Thoracic aorta (tissue), 2 donors: ENCODE results near the gene FAM120A. TPM values are rescaled to one million over a fixed set of nuclear protein-coding genes. Genes with fewer than 3 reads are reported as not detected.
A peak's percentile ranks its signal among the peaks of the same experiment; 100 is the strongest.

Source experiments
- ATAC-seq: fragments of 150-250 bp; one replicate; pipeline ENCODE4 v1.8.0; 2017; ENCODE audit warnings: low read depth; ENCODE audit not compliant: insufficient number of reproducible peaks, low FRiP score
- DNase-seq: peaks from one replicate; pipeline ENCODE4 v3.0.0-alpha.2; 2020; ENCODE audit warnings: low spot score
- H3K27ac ChIP-seq, 2 donors: fragments of 200-600 bp; sonication (generic); 1 replicate in 1 of 2; 2 replicates in 1 of 2; pipeline ENCODE4 v1.5.1; 2016; ENCODE audit warnings: mild to moderate bottlenecking in 2 of 2, moderate library complexity in 2 of 2
- H3K27me3 ChIP-seq: fragments of 200-600 bp; sonication (generic); replicated peaks from 2 replicates; pipeline ENCODE4 v1.6.0; 2016; ENCODE audit warnings: mild to moderate bottlenecking; ENCODE audit not compliant: insufficient read depth
- H3K36me3 ChIP-seq: fragments of 200-600 bp; sonication (generic); one replicate; pipeline ENCODE4 v1.5.1; 2016
- H3K4me1 ChIP-seq, 2 donors: fragments of 200-600 bp; sonication (generic); 1 replicate in 1 of 2; 2 replicates in 1 of 2; pipeline versions ENCODE4 v1.5.1 to v1.6.0; 2016; ENCODE audit warnings: low read depth in 2 of 2, mild to moderate bottlenecking in 1 of 2; ENCODE audit not compliant: control insufficient read depth in 1 of 2
- H3K4me3 ChIP-seq: fragments of 200-600 bp; sonication (generic); 2 replicates; pipeline ENCODE4 v1.5.1; 2016; ENCODE audit warnings: mild to moderate bottlenecking
- H3K9me3 ChIP-seq: fragments of 200-600 bp; sonication (generic); 2 replicates; pipeline ENCODE4 v1.5.1; 2016
- total RNA-seq, 2 donors: library from RNA; depleted of rRNA; stranded (reverse); fragments of >200 nt; gene quantifications; one replicate each; pipeline versions ENCODE4 v1.1.0 to v1.2.3, GENCODE V29; 2016
- TF ChIP-seq, protein P1 (sequence below): fragments of 200-600 bp; sonication (generic); IDR thresholded peaks from one replicate; pipeline ENCODE4 v1.5.1; 2019; ENCODE audit warnings: antibody characterized with exemption

The FAM120A gene
- total RNA-seq, 2 donors from 2014 or later: 65.3 to 87.8 TPM

DNA sequence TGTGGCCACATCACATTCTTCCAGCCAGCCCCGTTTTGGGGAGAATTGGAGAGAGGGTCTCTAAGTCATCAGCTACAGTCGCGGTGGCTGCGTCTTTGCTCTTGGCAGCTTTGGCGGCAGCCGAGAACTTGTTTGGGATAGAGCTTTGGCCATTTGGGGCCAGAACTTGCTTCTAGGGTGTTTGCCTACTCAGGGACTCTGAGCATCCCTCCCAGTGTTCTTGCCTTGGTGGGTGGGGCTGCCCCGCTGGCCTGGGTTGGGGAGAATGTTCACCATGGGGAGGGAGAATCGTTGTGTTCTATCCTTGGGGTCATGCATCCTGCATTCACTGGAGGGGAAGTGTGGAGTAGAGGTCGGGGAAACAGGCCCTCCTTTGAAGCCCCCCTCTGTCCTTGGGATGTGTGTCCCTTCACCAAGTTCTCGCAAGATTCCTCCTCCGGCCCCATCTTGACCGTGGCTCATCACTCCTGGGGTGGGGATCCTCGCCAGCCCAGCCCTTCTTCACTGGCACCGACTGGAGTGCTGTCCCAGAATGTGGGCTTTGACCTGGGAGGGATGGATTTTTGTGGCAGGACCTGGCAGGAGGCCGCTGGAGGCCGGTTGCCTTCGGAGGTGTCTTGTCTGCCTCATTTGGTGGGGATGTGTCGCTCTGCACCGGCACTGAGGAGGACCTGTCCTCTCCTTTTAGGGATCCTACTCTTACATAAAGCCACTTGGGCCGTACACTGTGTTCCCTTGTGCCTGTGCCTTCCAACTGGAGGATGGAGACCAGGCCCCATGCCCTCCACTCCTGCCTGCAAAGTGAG, 128.4 kb downstream of the FAM120A start:
- no peaks in the 10 kb centered on the region for H3K9me3 ChIP-seq
- ATAC-seq (no peak), DNase-seq (no peak)
- peak overlapping the region; percentile 21 to 26 for H3K27ac ChIP-seq
- no peaks in the 10 kb centered on the region for H3K36me3 ChIP-seq
- TF ChIP-seq, protein P1, sequence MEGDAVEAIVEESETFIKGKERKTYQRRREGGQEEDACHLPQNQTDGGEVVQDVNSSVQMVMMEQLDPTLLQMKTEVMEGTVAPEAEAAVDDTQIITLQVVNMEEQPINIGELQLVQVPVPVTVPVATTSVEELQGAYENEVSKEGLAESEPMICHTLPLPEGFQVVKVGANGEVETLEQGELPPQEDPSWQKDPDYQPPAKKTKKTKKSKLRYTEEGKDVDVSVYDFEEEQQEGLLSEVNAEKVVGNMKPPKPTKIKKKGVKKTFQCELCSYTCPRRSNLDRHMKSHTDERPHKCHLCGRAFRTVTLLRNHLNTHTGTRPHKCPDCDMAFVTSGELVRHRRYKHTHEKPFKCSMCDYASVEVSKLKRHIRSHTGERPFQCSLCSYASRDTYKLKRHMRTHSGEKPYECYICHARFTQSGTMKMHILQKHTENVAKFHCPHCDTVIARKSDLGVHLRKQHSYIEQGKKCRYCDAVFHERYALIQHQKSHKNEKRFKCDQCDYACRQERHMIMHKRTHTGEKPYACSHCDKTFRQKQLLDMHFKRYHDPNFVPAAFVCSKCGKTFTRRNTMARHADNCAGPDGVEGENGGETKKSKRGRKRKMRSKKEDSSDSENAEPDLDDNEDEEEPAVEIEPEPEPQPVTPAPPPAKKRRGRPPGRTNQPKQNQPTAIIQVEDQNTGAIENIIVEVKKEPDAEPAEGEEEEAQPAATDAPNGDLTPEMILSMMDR: no peak
- H3K27me3 ChIP-seq: no peaks in the 10 kb centered on the region
- H3K4me1 ChIP-seq: peaks cover 26 to 58% of the 10 kb centered on the region in 2 donors
- H3K4me3 ChIP-seq: no peak overlapping the region

DNA sequence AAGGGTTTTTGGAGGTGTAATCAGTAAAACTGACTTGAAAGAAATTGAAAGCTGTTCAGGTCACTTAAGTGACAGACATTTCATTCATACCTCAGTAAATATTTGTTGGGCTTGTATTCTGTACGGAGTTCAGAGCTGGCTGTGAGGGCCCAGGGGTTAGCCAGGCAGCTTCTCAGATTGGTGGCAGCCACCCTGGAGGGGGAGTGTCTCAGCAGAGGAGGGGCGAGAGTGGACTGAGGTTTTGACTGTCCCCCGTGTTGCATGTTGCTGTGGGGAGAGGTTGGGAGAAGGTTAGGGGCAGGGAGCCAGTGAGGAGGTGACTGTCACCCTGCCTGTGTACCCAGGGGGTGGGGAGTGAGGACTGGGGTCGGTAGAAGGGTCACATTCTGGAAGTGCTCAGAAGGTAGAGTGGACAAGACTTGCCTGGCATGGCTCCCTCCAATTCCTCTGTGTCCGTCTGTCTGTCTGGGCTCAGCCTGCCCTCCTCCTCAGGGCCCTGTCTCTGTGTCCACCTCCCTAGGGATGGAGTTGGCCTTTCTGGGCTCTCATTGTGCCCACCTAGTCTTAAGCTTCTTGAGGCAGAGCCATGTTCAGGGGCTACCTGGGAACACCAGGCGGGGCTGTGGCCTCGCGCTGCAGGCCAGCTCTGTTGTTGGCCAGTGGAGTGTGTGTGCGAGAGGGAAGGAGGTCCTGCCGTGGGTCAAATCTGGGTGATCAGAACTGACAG, 129.3 kb downstream of the FAM120A start:
- H3K9me3 ChIP-seq: no peaks in the 10 kb centered on the region
- no peak for DNase-seq
- no peaks in the 10 kb centered on the region for H3K36me3 ChIP-seq
- H3K4me1 ChIP-seq: peaks cover 22 to 53% of the 10 kb centered on the region in 2 donors
- TF ChIP-seq, protein P1: no peak
- H3K27me3 ChIP-seq: no peaks in the 10 kb centered on the region
- ATAC-seq: no peak
- no peak overlapping the region for H3K4me3 ChIP-seq
- H3K27ac ChIP-seq: peak overlapping the region; percentile 21 to 36

- Histone ChIP-seq H3K9me3 (no peaks in the 10 kb centered on the region), H3K27me3 (no peaks in the 10 kb centered on the region), H3K36me3 (no peaks in the 10 kb centered on the region), H3K27ac (no peak overlapping the region), H3K4me1 (peaks cover 25 to 66% of the 10 kb centered on the region in 2 donors), H3K4me3 (no peak overlapping the region)
- DNase-seq: no peak
- ATAC-seq: no peak
- TF ChIP-seq, protein P1: no peak
These were observed 130.6 kb downstream of the FAM120A start for GRCh38 chr9:93582115-93582514.

DNA sequence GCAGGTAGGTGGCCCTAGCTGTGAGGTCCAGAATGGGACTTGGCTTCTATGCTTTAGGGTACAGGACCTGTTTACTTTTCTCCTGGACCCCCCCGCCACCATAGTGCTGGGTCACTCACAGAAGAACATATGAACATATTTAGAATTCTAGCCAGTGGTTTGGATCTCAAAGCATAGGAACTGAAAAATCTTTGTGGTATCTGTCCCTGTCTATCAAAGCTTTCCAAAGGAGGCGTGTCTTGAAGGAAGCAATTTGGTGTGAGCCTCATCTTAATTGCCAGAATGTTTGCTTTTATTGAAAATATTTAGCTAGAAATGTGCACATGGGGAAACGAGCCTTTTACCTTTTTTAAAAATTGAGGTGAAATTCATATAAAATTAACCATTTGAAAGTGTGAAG, 131.1 kb downstream of the FAM120A start:
- Histone ChIP-seq H3K27me3 (no peaks in the 10 kb centered on the region), H3K4me1 (peaks cover 25 to 69% of the 10 kb centered on the region in 2 donors), H3K4me3 (no peak overlapping the region), H3K9me3 (no peaks in the 10 kb centered on the region), H3K36me3 (no peaks in the 10 kb centered on the region), H3K27ac (no peak overlapping the region)
- no peak for ATAC-seq
- TF ChIP-seq, protein P1: no peak
- DNase-seq: no peak

DNA sequence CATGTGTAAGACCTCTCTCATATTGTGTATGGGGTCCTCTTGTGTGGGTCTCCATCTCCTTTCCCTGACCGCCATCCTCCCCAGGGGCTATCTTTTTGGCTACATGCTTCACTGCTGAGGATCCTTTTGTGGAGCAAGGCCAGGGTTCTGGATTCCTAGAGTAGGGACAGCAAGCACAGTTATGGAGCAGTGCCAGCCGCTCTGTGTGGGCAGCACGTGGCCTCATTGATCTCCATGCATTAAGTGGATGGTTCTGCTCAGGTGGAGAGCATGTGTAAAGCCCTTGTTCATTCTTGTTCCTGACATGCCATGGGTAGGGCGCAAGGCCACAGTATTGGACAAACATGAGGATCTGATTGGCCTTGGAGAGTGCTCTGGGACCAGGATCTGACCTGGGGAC, 133.8 kb downstream of the FAM120A start:
- no peaks in the 10 kb centered on the region for H3K27me3 ChIP-seq
- H3K27ac ChIP-seq: no peak overlapping the region
- H3K4me3 ChIP-seq: no peak overlapping the region
- ATAC-seq (no peak), DNase-seq (no peak)
- peaks cover 14 to 62% of the 10 kb centered on the region in 2 donors for H3K4me1 ChIP-seq
- TF ChIP-seq, protein P1: no peak
- H3K36me3 ChIP-seq: no peaks in the 10 kb centered on the region
- no peaks in the 10 kb centered on the region for H3K9me3 ChIP-seq
